A549 (cell line): Measurements from ENCODE around the gene XPO6.

Experiments used
- TF ChIP-seq, protein P1 (sequence below): fragments of 450-650 bp; IDR thresholded peaks from 2 replicates; pipeline ENCODE4 v1.6.1; 2014; ENCODE audit warnings: antibody characterized with exemption
- TF ChIP-seq, protein P2 (sequence below): IDR thresholded peaks from 2 replicates; pipeline ENCODE4 v1.6.1; 2012

DNA sequence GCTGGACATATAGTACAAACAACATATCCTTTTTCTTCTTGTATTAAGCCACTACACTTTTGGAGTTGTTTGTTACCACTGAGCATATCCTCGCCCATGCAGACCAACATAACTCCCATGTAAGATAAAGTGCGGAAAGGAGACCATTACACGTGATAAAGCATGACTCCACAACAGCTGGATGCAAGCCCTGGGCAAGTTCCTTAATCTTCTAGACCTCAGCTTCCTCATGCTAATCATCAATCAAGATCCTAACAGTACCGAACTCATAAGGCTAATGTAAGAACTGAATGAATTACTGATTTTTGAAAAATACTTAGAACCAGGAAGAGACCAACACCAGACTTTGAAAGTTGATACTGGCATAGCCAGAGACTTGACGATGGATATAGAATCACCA lies 101.3 kb downstream of the XPO6 start:
- TF ChIP-seq, protein P1, sequence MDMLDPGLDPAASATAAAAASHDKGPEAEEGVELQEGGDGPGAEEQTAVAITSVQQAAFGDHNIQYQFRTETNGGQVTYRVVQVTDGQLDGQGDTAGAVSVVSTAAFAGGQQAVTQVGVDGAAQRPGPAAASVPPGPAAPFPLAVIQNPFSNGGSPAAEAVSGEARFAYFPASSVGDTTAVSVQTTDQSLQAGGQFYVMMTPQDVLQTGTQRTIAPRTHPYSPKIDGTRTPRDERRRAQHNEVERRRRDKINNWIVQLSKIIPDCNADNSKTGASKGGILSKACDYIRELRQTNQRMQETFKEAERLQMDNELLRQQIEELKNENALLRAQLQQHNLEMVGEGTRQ = no peak
- TF ChIP-seq, protein P2, sequence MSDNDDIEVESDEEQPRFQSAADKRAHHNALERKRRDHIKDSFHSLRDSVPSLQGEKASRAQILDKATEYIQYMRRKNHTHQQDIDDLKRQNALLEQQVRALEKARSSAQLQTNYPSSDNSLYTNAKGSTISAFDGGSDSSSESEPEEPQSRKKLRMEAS = no peak
